HG02571 (cell line): ENCODE data around the gene ZP3.
"Not testable (repeated sequence)": the region's sequence is repeated elsewhere in the genome, so short reads cannot be mapped to it uniquely, and the experiment has no call there.

ENCODE experiments used
- ATAC-seq: cut with Tn5 transposase; IDR thresholded peaks from one replicate; pipeline ENCODE4 v1.9.1; 2021; ENCODE audit warnings: mild to moderate bottlenecking, moderate library complexity; ENCODE audit not compliant: unreplicated experiment

ZP3 gene

GRCh38 chr7:76403780-76404494, 20.8 kb upstream of the ZP3 start:
- ATAC-seq: no peak

GRCh38 chr7:76405738-76406137, 19.0 kb upstream of the ZP3 start:
- ATAC-seq: no peak

GRCh38 chr7:76407718-76408117, 17.0 kb upstream of the ZP3 start:
- no peak for ATAC-seq

- no peak for ATAC-seq
These were observed 16.6 kb upstream of the ZP3 start for GRCh38 chr7:76408121-76408560.

- no peak for ATAC-seq
These were observed 15.2 kb upstream of the ZP3 start, which contains the start of gene SSC4D for GRCh38 chr7:76409537-76409936. SSC4D (minus strand) TSS chr7:76409697; CDS start chr7:76404439, 5,258 bp downstream.

GRCh38 chr7:76411626-76412025, 13.1 kb upstream of the ZP3 start:
- no peak for ATAC-seq

GRCh38 chr7:76412249-76412648, 12.5 kb upstream of the ZP3 start:
- ATAC-seq: no peak

GRCh38 chr7:76417654-76418310, 7.0 kb upstream of the ZP3 start:
- not testable (repeated sequence) for ATAC-seq

GRCh38 chr7:76421097-76421496, 3.7 kb upstream of the ZP3 start:
- not testable (repeated sequence) for ATAC-seq

GRCh38 chr7:76423666-76424412, 911 bp upstream of the ZP3 start:
- ATAC-seq: no peak

GRCh38 chr7:76425156-76425555, 406 bp downstream of the ZP3 start:
- ATAC-seq: no peak

GRCh38 chr7:76425558-76425957, 808 bp downstream of the ZP3 start:
- ATAC-seq: not testable (repeated sequence)

- no peak for ATAC-seq
These were observed 1.5 kb downstream of the ZP3 start for GRCh38 chr7:76426246-76426645.

- no peak for ATAC-seq
These were observed 2.9 kb downstream of the ZP3 start for GRCh38 chr7:76427635-76428034.

- ATAC-seq: no peak
These were observed 3.5 kb downstream of the ZP3 start for GRCh38 chr7:76428149-76428823.

- no peak for ATAC-seq
These were observed 4.4 kb downstream of the ZP3 start for GRCh38 chr7:76428868-76429805.

GRCh38 chr7:76430211-76430610, 5.5 kb downstream of the ZP3 start:
- no peak for ATAC-seq

- ATAC-seq: no peak
These were observed 6.1 kb downstream of the ZP3 start for GRCh38 chr7:76430836-76431235.

GRCh38 chr7:76437873-76438272, 13.1 kb downstream of the ZP3 start:
- peak; percentile 69 for ATAC-seq
